Skeletal muscle satellite cell (primary cell): ENCODE data around the gene NEK11.

Experiments
- H3K27me3 ChIP-seq: 2 replicates; pipeline ENCODE4 v1.7.0; 2013; ENCODE audit warnings: low read length; ENCODE audit not compliant: control insufficient read depth, insufficient read depth
- H3K36me3 ChIP-seq: 2 replicates; pipeline ENCODE4 v1.7.0; 2013; ENCODE audit warnings: mild to moderate bottlenecking, control low read depth, low read length; ENCODE audit not compliant: insufficient read depth
- H3K4me1 ChIP-seq: 2 replicates; pipeline ENCODE4 v1.7.0; 2013; ENCODE audit warnings: low read length; ENCODE audit not compliant: control insufficient read depth, insufficient read depth
- H3K4me2 ChIP-seq: 2 replicates; pipeline ENCODE4 v1.7.0; 2013; ENCODE audit warnings: mild to moderate bottlenecking, low read length
- H3K4me3 ChIP-seq: 2 replicates; pipeline ENCODE4 v1.7.0; 2013; ENCODE audit warnings: low read length
- H3K9ac ChIP-seq: 2 replicates; pipeline ENCODE4 v1.7.0; 2013; ENCODE audit warnings: mild to moderate bottlenecking, low read depth, low read length, moderate library complexity
- H3K9me3 ChIP-seq: replicated peaks from 2 replicates; pipeline ENCODE4 v1.7.0; 2013; ENCODE audit warnings: mild to moderate bottlenecking, control low read depth, low read length

NEK11 gene

DNA sequence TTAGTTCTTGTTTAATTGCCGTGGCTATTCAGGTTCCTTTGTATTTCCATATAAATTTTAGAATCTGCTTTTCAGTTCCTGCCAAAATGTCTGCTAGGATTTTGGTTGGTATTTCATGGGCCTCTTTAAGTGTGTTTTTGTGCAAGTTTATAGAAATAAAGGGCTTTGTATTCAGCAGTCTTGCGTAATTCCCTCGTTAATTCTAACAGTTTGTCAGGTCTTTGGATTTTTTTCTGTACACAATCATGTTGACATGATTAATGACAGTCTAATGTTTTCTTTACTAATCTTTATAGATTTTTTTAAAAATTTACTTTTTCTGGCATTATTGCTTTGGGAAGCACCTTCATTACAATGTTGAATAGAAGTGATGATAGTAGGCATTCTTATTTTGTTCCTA is 120.9 kb downstream of the NEK11 start:
- Histone ChIP-seq H3K36me3 (no peaks in the 10 kb centered on the region), H3K4me1 (no peaks in the 10 kb centered on the region), H3K27me3 (no peaks in the 10 kb centered on the region), H3K9me3 (no peaks in the 10 kb centered on the region), H3K9ac (no peak overlapping the region), H3K4me2 (no peak overlapping the region), H3K4me3 (no peak overlapping the region)

DNA sequence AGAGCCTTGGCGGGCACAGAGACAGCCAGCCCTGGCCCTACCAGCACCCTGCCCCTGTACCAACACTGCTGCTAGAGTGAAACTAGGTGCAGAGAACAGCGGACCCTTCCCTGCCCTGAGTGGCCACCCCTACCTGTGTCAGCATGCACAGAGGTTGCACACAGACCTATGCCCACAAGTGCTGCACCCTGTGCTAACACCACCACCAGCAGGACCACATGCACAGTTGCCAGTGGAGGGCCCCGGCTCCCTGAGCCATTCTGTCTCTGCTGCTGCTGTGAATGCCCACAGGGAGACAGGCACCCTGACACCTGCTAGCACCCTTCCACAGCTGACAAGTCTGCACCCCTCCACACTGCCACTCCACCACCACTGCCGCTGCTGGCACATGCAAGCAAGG is 131.8 kb downstream of the NEK11 start:
- no peak overlapping the region for H3K4me3 ChIP-seq
- no peak overlapping the region for H3K9ac ChIP-seq
- no peaks in the 10 kb centered on the region for H3K27me3 ChIP-seq
- no peaks in the 10 kb centered on the region for H3K9me3 ChIP-seq
- H3K4me2 ChIP-seq = no peak overlapping the region
- H3K4me1 ChIP-seq = no peaks in the 10 kb centered on the region
- no peaks in the 10 kb centered on the region for H3K36me3 ChIP-seq

DNA sequence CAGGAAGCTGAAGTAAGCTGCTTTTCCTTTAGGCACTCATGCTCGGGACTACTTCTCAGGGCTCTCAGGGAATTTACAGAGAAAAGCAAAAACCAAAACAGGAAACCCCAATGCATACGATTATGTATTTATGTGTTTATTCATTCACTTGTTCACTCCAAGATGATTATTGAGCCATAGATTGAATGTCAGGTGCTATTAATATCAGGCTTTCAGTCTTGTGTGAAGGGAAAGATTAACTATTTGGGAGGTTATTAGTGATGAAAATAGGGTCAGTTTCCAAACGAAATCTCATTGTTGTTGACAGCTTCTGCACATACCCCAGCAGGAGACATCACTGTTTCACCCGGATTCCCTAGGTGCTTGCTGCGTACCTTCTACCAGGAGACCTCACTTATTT is 135.8 kb downstream of the NEK11 start:
- Histone ChIP-seq H3K4me2 (no peak overlapping the region), H3K9me3 (no peaks in the 10 kb centered on the region), H3K4me1 (no peaks in the 10 kb centered on the region), H3K9ac (no peak overlapping the region), H3K36me3 (no peaks in the 10 kb centered on the region), H3K4me3 (no peak overlapping the region), H3K27me3 (no peaks in the 10 kb centered on the region)

DNA sequence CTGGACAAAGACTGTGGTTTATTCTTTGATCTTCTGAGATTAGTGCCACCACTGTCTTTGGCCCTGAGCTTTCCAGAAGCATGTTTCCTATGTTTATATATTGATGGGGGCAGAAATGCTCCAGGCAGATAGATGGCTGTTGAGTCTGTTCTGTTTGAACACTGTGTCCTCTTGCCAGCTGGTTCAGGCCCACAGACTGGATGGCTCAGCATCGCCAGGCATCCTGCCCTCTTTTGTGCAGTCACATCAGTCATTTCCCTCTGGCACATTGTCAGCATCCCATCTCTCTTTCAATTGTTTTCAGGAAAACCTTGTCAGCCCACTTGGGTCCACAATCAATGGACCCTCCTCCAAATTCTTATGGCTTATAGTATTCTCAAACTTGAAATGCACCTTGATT is 141.2 kb downstream of the NEK11 start:
- no peak overlapping the region for H3K4me3 ChIP-seq
- H3K9ac ChIP-seq = no peak overlapping the region
- no peaks in the 10 kb centered on the region for H3K27me3 ChIP-seq
- no peaks in the 10 kb centered on the region for H3K4me1 ChIP-seq
- no peaks in the 10 kb centered on the region for H3K36me3 ChIP-seq
- H3K9me3 ChIP-seq = no peaks in the 10 kb centered on the region
- no peak overlapping the region for H3K4me2 ChIP-seq

DNA sequence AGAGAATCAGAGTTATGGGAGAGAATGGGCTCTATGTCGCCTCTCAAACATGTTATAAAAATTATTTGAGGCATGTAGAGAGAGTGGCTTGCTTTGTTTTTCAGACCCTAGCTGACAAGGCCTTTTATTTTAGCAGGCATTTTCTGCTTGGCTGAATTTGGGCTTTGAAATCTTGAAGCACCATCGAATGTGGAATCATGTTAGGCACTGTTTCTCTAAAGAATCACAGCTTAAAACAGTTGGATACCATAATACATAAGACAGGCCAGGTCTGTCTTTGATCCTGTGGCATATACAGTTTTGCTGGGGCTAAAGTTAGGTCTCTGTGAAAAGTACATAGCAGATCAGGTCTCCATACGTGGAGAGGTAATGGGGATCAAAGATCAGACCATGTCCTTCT is 142.7 kb downstream of the NEK11 start:
- Histone ChIP-seq H3K4me3 (no peak overlapping the region), H3K27me3 (no peaks in the 10 kb centered on the region), H3K4me1 (peaks cover under 1% of the 10 kb centered on the region), H3K9ac (no peak overlapping the region), H3K4me2 (no peak overlapping the region), H3K9me3 (no peaks in the 10 kb centered on the region), H3K36me3 (no peaks in the 10 kb centered on the region)

DNA sequence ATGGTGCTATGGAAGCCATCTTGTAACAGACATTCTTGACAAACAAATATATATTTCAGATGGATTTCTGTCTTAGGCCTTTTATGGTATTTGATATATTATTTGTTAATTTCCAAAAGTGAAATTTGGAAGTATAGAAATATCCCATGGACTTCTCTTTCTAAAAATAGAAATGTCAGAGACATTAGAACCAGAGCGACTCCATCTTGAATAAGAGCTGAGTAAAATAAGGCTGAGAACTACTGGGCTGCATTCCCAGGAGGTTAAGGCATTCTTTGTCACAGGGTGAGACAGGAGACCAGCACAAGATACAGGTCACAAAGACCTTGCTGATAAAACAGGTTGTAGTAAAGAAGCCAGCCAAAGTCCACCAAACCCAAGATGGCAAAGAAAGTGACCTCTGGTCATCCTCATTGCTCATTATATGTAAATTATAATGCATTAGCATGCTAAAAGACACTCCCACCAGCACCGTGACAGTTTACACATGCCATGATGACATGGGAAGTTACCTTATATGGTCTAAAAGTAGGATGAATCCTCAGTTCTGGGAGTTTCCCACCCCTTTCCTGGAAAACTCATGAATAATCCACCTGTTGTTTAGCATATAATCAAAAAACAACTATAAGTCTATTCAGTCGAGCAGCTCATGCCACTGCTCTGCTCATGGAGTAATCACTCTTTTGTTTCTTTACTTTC is 146.0 kb downstream of the NEK11 start:
- H3K4me1 ChIP-seq = peaks cover 5% of the 10 kb centered on the region
- no peak overlapping the region for H3K4me3 ChIP-seq
- H3K9ac ChIP-seq = no peak overlapping the region
- no peaks in the 10 kb centered on the region for H3K36me3 ChIP-seq
- no peaks in the 10 kb centered on the region for H3K9me3 ChIP-seq
- no peaks in the 10 kb centered on the region for H3K27me3 ChIP-seq
- H3K4me2 ChIP-seq = no peak overlapping the region

DNA sequence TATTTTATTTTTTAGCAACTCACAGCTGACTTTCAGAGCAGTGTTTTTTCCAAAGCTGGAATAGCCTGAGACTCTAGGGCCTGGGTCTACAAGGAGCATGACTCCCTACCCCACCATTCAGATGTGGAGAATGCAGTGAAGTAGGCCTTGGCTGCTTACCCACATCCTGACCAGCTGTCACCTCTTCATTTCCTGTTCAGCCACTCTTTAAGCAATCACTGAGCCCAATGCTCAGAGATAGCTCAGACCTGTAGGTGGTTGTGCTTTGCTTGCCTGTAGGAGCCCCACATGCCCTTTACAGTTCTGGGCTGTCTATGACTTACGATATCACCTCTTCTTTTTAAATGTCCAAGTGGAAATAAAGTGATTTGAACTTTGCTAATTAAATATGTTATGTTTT is 148.1 kb downstream of the NEK11 start:
- no peak overlapping the region for H3K4me2 ChIP-seq

DNA sequence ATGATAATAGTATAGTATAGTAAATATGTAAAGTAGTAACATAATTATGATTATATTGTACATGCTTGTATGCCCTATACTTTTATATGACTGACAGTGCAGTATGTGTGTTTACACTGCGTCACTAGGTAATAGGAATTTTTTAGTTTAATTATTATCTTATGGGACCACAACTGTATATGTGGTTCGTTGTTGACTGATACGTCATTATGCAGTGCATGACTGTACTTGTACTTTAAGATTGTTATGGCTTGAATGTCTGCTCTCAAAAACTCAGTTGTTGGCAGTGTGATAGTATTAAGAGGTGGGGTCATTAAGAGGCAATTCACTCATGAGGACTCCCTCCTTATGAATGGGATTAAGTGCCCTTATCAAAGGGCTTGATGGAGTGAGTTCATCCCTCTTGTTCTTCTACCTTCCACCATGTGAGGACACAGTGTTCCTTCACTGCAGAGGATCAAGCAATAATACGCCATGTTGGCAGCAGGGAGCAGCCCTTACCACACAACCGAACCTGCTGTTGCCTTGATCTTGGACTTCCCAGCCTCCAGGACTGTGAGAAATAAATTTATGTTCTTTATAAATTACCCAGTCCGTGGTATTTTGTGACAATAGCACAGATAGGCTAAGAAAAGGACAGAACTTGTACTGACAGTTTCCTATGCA is 152.2 kb downstream of the NEK11 start:
- Histone ChIP-seq H3K4me3 (no peak overlapping the region), H3K9ac (no peak overlapping the region), H3K27me3 (no peaks in the 10 kb centered on the region), H3K4me1 (peaks cover 5% of the 10 kb centered on the region), H3K9me3 (no peaks in the 10 kb centered on the region), H3K4me2 (no peak overlapping the region), H3K36me3 (no peaks in the 10 kb centered on the region)

More for the DNA sequence above, 148.1 kb downstream of the NEK11 start:
- Histone ChIP-seq H3K4me1 (peaks cover 5% of the 10 kb centered on the region), H3K9ac (no peak overlapping the region), H3K9me3 (no peaks in the 10 kb centered on the region), H3K27me3 (no peaks in the 10 kb centered on the region), H3K36me3 (no peaks in the 10 kb centered on the region), H3K4me3 (no peak overlapping the region)

DNA sequence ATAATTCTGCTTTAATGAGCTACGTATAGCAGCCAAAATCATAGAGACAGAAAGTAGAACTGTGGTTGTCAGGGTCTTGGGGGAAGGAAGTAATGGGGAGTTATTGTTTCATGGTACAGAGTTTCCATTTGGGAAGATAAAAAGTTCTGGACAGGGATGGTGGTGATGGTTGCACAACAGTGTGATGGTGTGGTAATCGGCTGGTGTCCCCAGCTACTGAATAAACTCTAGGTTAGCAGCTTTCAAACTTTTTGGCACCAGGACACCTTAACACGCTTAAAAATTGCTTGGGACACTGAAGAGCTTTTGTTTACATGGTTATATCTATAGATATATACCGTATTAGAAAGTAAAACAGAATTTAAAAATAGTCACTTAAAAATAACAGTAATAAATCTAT is 166.0 kb downstream of the NEK11 start:
- Histone ChIP-seq H3K4me3 (no peak overlapping the region), H3K9me3 (no peaks in the 10 kb centered on the region), H3K4me1 (no peaks in the 10 kb centered on the region), H3K27me3 (no peaks in the 10 kb centered on the region), H3K36me3 (no peaks in the 10 kb centered on the region), H3K9ac (no peak overlapping the region), H3K4me2 (no peak overlapping the region)

DNA sequence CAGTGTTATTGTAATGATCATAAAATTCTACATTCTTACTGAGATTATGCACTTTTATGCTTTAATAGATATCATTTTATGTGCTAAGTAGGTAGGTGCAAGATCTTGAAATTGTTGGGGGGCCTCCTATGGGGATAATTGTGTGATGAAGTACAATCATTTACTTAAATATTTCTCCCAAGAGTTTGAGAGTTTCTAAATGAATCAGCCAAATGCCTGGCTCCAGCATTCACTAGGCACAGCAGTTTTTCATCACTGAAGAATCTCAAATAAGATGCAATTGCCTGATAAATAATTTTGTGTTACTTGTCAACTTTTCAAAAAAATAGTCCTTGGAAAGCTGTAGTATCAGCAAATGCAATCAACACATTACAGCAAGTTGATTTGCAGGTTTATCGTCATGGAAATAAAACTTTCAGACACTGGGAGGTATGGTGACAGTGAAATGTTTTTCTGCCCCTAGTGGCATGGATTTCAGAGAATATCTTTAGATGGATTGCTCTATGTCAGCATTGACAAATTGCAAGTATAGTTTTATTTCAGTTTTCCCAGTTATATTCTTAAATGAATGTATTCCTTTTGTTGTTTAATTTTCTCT is 167.1 kb downstream of the NEK11 start:
- Histone ChIP-seq H3K4me2 (no peak overlapping the region), H3K9ac (no peak overlapping the region), H3K4me3 (no peak overlapping the region), H3K4me1 (no peaks in the 10 kb centered on the region), H3K9me3 (no peaks in the 10 kb centered on the region), H3K36me3 (no peaks in the 10 kb centered on the region), H3K27me3 (no peaks in the 10 kb centered on the region)

DNA sequence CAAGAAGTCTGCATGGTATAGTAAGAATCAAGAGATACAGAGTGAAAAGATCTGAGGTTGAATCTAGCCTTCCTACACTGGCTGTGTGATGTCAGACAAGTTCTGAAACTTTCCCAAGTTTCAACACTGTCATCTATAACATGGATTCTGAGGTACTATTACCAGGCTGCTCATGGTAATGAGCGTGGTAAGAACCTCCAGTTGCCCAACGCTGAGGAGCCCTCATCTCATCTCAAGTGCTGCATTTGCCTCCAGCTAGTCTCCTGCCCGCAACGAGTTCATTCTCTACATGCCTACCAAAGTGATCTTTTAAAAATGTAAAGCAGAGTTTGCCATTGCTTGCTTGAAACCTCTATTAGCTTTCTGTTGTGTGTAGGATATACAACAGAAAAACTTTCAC is 168.1 kb downstream of the NEK11 start:
- Histone ChIP-seq H3K27me3 (no peaks in the 10 kb centered on the region), H3K4me3 (no peak overlapping the region), H3K4me1 (no peaks in the 10 kb centered on the region), H3K9ac (no peak overlapping the region), H3K4me2 (no peak overlapping the region), H3K9me3 (no peaks in the 10 kb centered on the region), H3K36me3 (no peaks in the 10 kb centered on the region)
